ENCODE data around the gene ZNF529. TPM values are rescaled to one million over a fixed set of nuclear protein-coding genes. Genes with fewer than 3 reads are reported as not detected.

ZNF529 gene
- total and polyA plus RNA-seq, 2 donors from 2014 or later = 4.1 to 17.0 TPM

DNA sequence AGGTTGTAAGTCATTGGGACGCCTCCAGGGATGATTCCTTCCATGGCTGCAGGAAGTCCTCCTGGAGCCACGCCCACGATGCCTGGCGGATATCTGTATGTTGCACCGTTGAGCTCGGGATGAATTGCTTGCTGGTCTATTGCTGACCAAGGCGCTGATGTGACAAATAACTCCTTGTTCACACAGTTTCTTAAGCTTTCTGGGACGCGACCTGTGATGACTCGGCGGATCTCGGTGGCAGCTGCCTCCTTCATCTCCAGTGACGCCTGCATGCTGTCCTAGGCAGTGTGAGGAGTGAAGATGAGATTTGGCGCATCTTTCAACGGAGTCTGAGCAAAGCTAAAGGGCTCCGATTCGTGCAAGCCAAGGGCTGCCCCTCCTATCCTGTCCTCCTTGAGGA is 76.1 kb downstream of the ZNF529 start:
- H3K4me3 ChIP-seq (ENCODE audit: low read length in 3 of 3) = no peak overlapping the region
- DNase-seq = no peak
- no peaks in the 10 kb centered on the region for H3K36me3 ChIP-seq (ENCODE audit: control insufficient read depth in 2 of 3, insufficient read depth in 3 of 3, low read length in 3 of 3)
- intact Hi-C loops (cut with DNase I) = no loop called here
- H3K27me3 ChIP-seq (ENCODE audit: control insufficient read depth, insufficient read depth, low read length) = no peaks in the 10 kb centered on the region
- no peak overlapping the region for H3K9ac ChIP-seq (ENCODE audit: low read length in 3 of 3)
- FAIRE-seq = no peak
- H3K27ac ChIP-seq (ENCODE audit: low read depth in 2 of 2, low read length in 2 of 2) = no peak overlapping the region
- no peaks in the 10 kb centered on the region for H3K4me1 ChIP-seq (ENCODE audit: control insufficient read depth in 2 of 3, insufficient read depth in 2 of 3, low read depth in 1 of 3, low read length in 3 of 3)
- TF ChIP-seq, protein P1, sequence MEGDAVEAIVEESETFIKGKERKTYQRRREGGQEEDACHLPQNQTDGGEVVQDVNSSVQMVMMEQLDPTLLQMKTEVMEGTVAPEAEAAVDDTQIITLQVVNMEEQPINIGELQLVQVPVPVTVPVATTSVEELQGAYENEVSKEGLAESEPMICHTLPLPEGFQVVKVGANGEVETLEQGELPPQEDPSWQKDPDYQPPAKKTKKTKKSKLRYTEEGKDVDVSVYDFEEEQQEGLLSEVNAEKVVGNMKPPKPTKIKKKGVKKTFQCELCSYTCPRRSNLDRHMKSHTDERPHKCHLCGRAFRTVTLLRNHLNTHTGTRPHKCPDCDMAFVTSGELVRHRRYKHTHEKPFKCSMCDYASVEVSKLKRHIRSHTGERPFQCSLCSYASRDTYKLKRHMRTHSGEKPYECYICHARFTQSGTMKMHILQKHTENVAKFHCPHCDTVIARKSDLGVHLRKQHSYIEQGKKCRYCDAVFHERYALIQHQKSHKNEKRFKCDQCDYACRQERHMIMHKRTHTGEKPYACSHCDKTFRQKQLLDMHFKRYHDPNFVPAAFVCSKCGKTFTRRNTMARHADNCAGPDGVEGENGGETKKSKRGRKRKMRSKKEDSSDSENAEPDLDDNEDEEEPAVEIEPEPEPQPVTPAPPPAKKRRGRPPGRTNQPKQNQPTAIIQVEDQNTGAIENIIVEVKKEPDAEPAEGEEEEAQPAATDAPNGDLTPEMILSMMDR (IDR thresholded peaks at IDR 0.05; ENCODE audit: borderline replicate concordance, extremely low read depth, insufficient read depth) = no peak
- H3K9me3 ChIP-seq (ENCODE audit: control insufficient read depth in 2 of 3, insufficient read depth in 1 of 3, low read length in 3 of 3) = peaks cover 0 to 4% (median 0%) of the 10 kb centered on the region in 3 donors

Other genes with a start within 250 kb of the ZNF529 start
- gene ZFP14, start 194.1 kb downstream of the ZNF529 start, total RNA-seq = 7.3 TPM
- gene ZFP14, start 194.1 kb downstream of the ZNF529 start, polyA plus RNA-seq (ENCODE audit: insufficient read depth, low read depth, low replicate concordance) = 4.3 TPM
- gene ZFP82, start 154.6 kb downstream of the ZNF529 start, total RNA-seq = 7.9 TPM
- 4.5 TPM for gene ZFP82, start 154.6 kb downstream of the ZNF529 start, polyA plus RNA-seq (ENCODE audit: insufficient read depth, low read depth, low replicate concordance)
- 13.0 TPM for gene ZNF566, start 83.7 kb downstream of the ZNF529 start, total RNA-seq
- 4.6 TPM for gene ZNF566, start 83.7 kb downstream of the ZNF529 start, polyA plus RNA-seq (ENCODE audit: insufficient read depth, low read depth, low replicate concordance)
- gene ZNF260, start 45.0 kb downstream of the ZNF529 start, total RNA-seq = 12.8 TPM
- gene ZNF260, start 45.0 kb downstream of the ZNF529 start, polyA plus RNA-seq (ENCODE audit: insufficient read depth, low read depth, low replicate concordance) = 5.4 TPM
- 11.0 TPM for gene ZNF382, start 32.0 kb upstream of the ZNF529 start, total RNA-seq
- gene ZNF382, start 32.0 kb upstream of the ZNF529 start, polyA plus RNA-seq (ENCODE audit: insufficient read depth, low read depth, low replicate concordance) = 1.8 TPM
- 11.8 TPM for gene ZNF461, start 93.5 kb upstream of the ZNF529 start, total RNA-seq
- gene ZNF461, start 93.5 kb upstream of the ZNF529 start, polyA plus RNA-seq (ENCODE audit: insufficient read depth, low read depth, low replicate concordance) = 3.2 TPM
- 9.8 TPM for gene ZNF567, start 114.3 kb upstream of the ZNF529 start, total RNA-seq
- gene ZNF567, start 114.3 kb upstream of the ZNF529 start, polyA plus RNA-seq (ENCODE audit: insufficient read depth, low read depth, low replicate concordance) = 4.0 TPM
- gene ZNF850, start 199.5 kb upstream of the ZNF529 start, total RNA-seq = 4.2 TPM
- 0.09 TPM for gene ZNF850, start 199.5 kb upstream of the ZNF529 start, polyA plus RNA-seq (ENCODE audit: insufficient read depth, low read depth, low replicate concordance)